ENCODE results near the gene PRSS50.

Gene PRSS50

GRCh38 chr3:46665763-46666452 lies 51.8 kb downstream of the PRSS50 start:
- Histone ChIP-seq H3K4me1 (ENCODE audit: control insufficient read depth, low read length) (peaks cover 1% of the 10 kb centered on the region), H3K27me3 (ENCODE audit: control insufficient read depth, low read length) (no peaks in the 10 kb centered on the region), H3K79me2 (ENCODE audit: control insufficient read depth, low read length) (no peaks in the 10 kb centered on the region), H3F3A (ENCODE audit: control insufficient read depth, insufficient read depth) (no peaks in the 10 kb centered on the region), H3K9me2 (replicated peaks; ENCODE audit: control insufficient read depth, low read length) (no peaks in the 10 kb centered on the region), H3K27ac (ENCODE audit: low read depth, low read length) (no peak overlapping the region), H3K36me3 (ENCODE audit: control insufficient read depth, low read length) (no peaks in the 10 kb centered on the region), H4K20me1 (ENCODE audit: control insufficient read depth, insufficient read depth, low read depth, low read length) (no peaks in the 10 kb centered on the region), H3K9me3 (ENCODE audit: control insufficient read depth, insufficient read depth, low read length) (no peaks in the 10 kb centered on the region), H3K4me3 (ENCODE audit: low read length) (no peak overlapping the region), H3K4me2 (ENCODE audit: low read length) (no peak overlapping the region)
- no peak for TF ChIP-seq CTCF (IDR thresholded peaks at IDR 0.05; ENCODE audit: low read depth, low read length, poor library complexity, severe bottlenecking)
- TF ChIP-seq EZH2phosphoT487 (IDR thresholded peaks at IDR 0.05; ENCODE audit: borderline replicate concordance, low read length) = no peak

- H3K4me1 ChIP-seq (ENCODE audit: control insufficient read depth, low read length) = peaks cover 8% of the 10 kb centered on the region
- no peak for TF ChIP-seq EZH2phosphoT487 (IDR thresholded peaks at IDR 0.05; ENCODE audit: borderline replicate concordance, low read length)
- no peak for TF ChIP-seq CTCF (IDR thresholded peaks at IDR 0.05; ENCODE audit: low read depth, low read length, poor library complexity, severe bottlenecking)
- H3K9me3 ChIP-seq (ENCODE audit: control insufficient read depth, insufficient read depth, low read length) = no peaks in the 10 kb centered on the region
- no peak overlapping the region for H3K4me3 ChIP-seq (ENCODE audit: low read length)
- no peaks in the 10 kb centered on the region for H4K20me1 ChIP-seq (ENCODE audit: control insufficient read depth, insufficient read depth, low read depth, low read length)
- no peaks in the 10 kb centered on the region for H3K79me2 ChIP-seq (ENCODE audit: control insufficient read depth, low read length)
- H3F3A ChIP-seq (ENCODE audit: control insufficient read depth, insufficient read depth) = no peaks in the 10 kb centered on the region
- no peak overlapping the region for H3K27ac ChIP-seq (ENCODE audit: low read depth, low read length)
- no peaks in the 10 kb centered on the region for H3K27me3 ChIP-seq (ENCODE audit: control insufficient read depth, low read length)
- no peaks in the 10 kb centered on the region for H3K36me3 ChIP-seq (ENCODE audit: control insufficient read depth, low read length)
- no peaks in the 10 kb centered on the region for H3K9me2 ChIP-seq (replicated peaks; ENCODE audit: control insufficient read depth, low read length)
- H3K4me2 ChIP-seq (ENCODE audit: low read length) = no peak overlapping the region
Measured at GRCh38 chr3:46664971-46665762, 52.5 kb downstream of the PRSS50 start.

GRCh38 chr3:46664188-46664970 lies 53.3 kb downstream of the PRSS50 start:
- Histone ChIP-seq H3K4me1 (ENCODE audit: control insufficient read depth, low read length) (peaks cover 8% of the 10 kb centered on the region), H3K36me3 (ENCODE audit: control insufficient read depth, low read length) (no peaks in the 10 kb centered on the region), H4K20me1 (ENCODE audit: control insufficient read depth, insufficient read depth, low read depth, low read length) (no peaks in the 10 kb centered on the region), H3K79me2 (ENCODE audit: control insufficient read depth, low read length) (no peaks in the 10 kb centered on the region), H3K9me2 (replicated peaks; ENCODE audit: control insufficient read depth, low read length) (no peaks in the 10 kb centered on the region), H3K9me3 (ENCODE audit: control insufficient read depth, insufficient read depth, low read length) (no peaks in the 10 kb centered on the region), H3F3A (ENCODE audit: control insufficient read depth, insufficient read depth) (no peaks in the 10 kb centered on the region), H3K4me2 (ENCODE audit: low read length) (no peak overlapping the region), H3K27me3 (ENCODE audit: control insufficient read depth, low read length) (no peaks in the 10 kb centered on the region), H3K4me3 (ENCODE audit: low read length) (no peak overlapping the region), H3K27ac (ENCODE audit: low read depth, low read length) (no peak overlapping the region)
- TF ChIP-seq CTCF (IDR thresholded peaks at IDR 0.05; ENCODE audit: low read depth, low read length, poor library complexity, severe bottlenecking) (no peak), EZH2phosphoT487 (IDR thresholded peaks at IDR 0.05; ENCODE audit: borderline replicate concordance, low read length) (no peak)
